ENCODE results near the gene SLC34A3.
"Not testable (repeated sequence)": the region's sequence is repeated elsewhere in the genome, so short reads cannot be mapped to it uniquely, and the experiment has no call there.

Gene SLC34A3

GRCh38 chr9:137231372-137232039 lies 805 bp downstream of the SLC34A3 start:
- DNase-seq, result no peak

GRCh38 chr9:137232101-137232500 lies 1.4 kb downstream of the SLC34A3 start:
- no peak for DNase-seq

- no peak for DNase-seq
These were observed 1.8 kb downstream of the SLC34A3 start for GRCh38 chr9:137232510-137232909.

- DNase-seq, result no peak
These were observed 2.7 kb downstream of the SLC34A3 start for GRCh38 chr9:137233143-137233980.

- DNase-seq, result no peak
These were observed 3.5 kb downstream of the SLC34A3 start for GRCh38 chr9:137234055-137234697.

- DNase-seq, result no peak
These were observed 4.2 kb downstream of the SLC34A3 start for GRCh38 chr9:137234758-137235423.

- no peak for DNase-seq
These were observed 4.9 kb downstream of the SLC34A3 start for GRCh38 chr9:137235424-137236237.

- DNase-seq, result peak; percentile 12
These were observed 5.7 kb downstream of the SLC34A3 start for GRCh38 chr9:137236238-137236935.

GRCh38 chr9:137236936-137237421 lies 6.3 kb downstream of the SLC34A3 start:
- no peak for DNase-seq

GRCh38 chr9:137237759-137238726 lies 7.3 kb downstream of the SLC34A3 start:
- peak; percentile 12 for DNase-seq

GRCh38 chr9:137239541-137240200 lies 9.0 kb downstream of the SLC34A3 start:
- not testable (repeated sequence) for DNase-seq

- no peak for DNase-seq
These were observed 9.7 kb downstream of the SLC34A3 start for GRCh38 chr9:137240318-137240840.

GRCh38 chr9:137240841-137241489 lies 10.3 kb downstream of the SLC34A3 start, which contains the start of gene TUBB4B:
Gene TUBB4B, plus strand, starts transcription at chr9:137241287. Its CDS starts 74 bp downstream, at chr9:137241361.
- peak; percentile 98 for DNase-seq

- DNase-seq, result no peak
These were observed 11.0 kb downstream of the SLC34A3 start for GRCh38 chr9:137241490-137242268.

GRCh38 chr9:137242269-137243203 lies 11.8 kb downstream of the SLC34A3 start:
- DNase-seq, result no peak

GRCh38 chr9:137243266-137243625 lies 12.5 kb downstream of the SLC34A3 start:
- not testable (repeated sequence) for DNase-seq
